Activated CD8-positive, alpha-beta memory T cell treated with anti-CD3 and anti-CD28 coated beads for 36 hours (primary cell): ENCODE data around the gene TTC6. TPM values are rescaled to one million over a fixed set of nuclear protein-coding genes. Genes with fewer than 3 reads are reported as not detected.

Source experiments
- CTCF ChIA-PET: fragments of 350-600 bp; sonication (Branson Sonifier 250); formaldehyde crosslinking; loops from one replicate; lab custom pipeline; 2021; ENCODE audit warnings: antibody characterized with exemption; lab: Charles Lee
- POLR2A ChIA-PET: fragments of 350-600 bp; sonication (Branson Sonifier 250); formaldehyde crosslinking; loops from one replicate; lab custom pipeline; 2021; ENCODE audit warnings: antibody characterized with exemption; lab: Charles Lee
- total RNA-seq, 2 experiments: library from RNA; stranded (reverse); gene quantifications; one replicate each; pipeline ENCODE4 v1.2.3, GENCODE V29; 2021

The TTC6 gene
- total RNA-seq, 2 experiments from 2014 or later: not detected

GRCh38 chr14:37583358-37584210 is 11.8 kb upstream of the TTC6 start:
- CTCF ChIA-PET: no interaction called here
- POLR2A ChIA-PET: no interaction called here

- POLR2A ChIA-PET: no interaction called here
Observed at GRCh38 chr14:37584211-37585100, 11.0 kb upstream of the TTC6 start.

GRCh38 chr14:37585101-37585511 is 10.3 kb upstream of the TTC6 start:
- POLR2A ChIA-PET: no interaction called here
- CTCF ChIA-PET: no interaction called here

More at GRCh38 chr14:37584211-37585100, 11.0 kb upstream of the TTC6 start:
- CTCF ChIA-PET: no interaction called here

- ChIA-PET CTCF (no interaction called here), POLR2A (no interaction called here)
Observed at GRCh38 chr14:37585971-37586796, 9.2 kb upstream of the TTC6 start.

GRCh38 chr14:37586797-37587130 is 8.7 kb upstream of the TTC6 start:
- CTCF ChIA-PET: no interaction called here
- POLR2A ChIA-PET: no interaction called here

- POLR2A ChIA-PET: no interaction called here
- CTCF ChIA-PET: interaction anchor here (0.6 kb wide), 1 partner anchor 10 kb away, joined by 3 read pairs; no protein-coding TSS in a partner anchor
Observed at GRCh38 chr14:37587131-37587803, 8.2 kb upstream of the TTC6 start.

- POLR2A ChIA-PET: no interaction called here
- CTCF ChIA-PET: interaction anchor here (0.6 kb wide), 1 partner anchor 9 kb away, joined by 3 read pairs; no protein-coding TSS in a partner anchor
Observed at GRCh38 chr14:37587881-37588666, 7.4 kb upstream of the TTC6 start.

- POLR2A ChIA-PET: no interaction called here
- CTCF ChIA-PET: no interaction called here
Observed at GRCh38 chr14:37588667-37588955, 6.8 kb upstream of the TTC6 start.

GRCh38 chr14:37588956-37589714 is 6.3 kb upstream of the TTC6 start:
- CTCF ChIA-PET: no interaction called here
- POLR2A ChIA-PET: no interaction called here

GRCh38 chr14:37589715-37590427 is 5.6 kb upstream of the TTC6 start:
- CTCF ChIA-PET: no interaction called here
- POLR2A ChIA-PET: no interaction called here

GRCh38 chr14:37590428-37591139 is 4.8 kb upstream of the TTC6 start:
- ChIA-PET POLR2A (no interaction called here), CTCF (no interaction called here)

GRCh38 chr14:37591311-37591940 is 4.0 kb upstream of the TTC6 start:
- CTCF ChIA-PET: no interaction called here
- POLR2A ChIA-PET: no interaction called here

- POLR2A ChIA-PET: no interaction called here
- CTCF ChIA-PET: no interaction called here
Observed at GRCh38 chr14:37591941-37592481, 3.4 kb upstream of the TTC6 start.

GRCh38 chr14:37592482-37593408 is 2.7 kb upstream of the TTC6 start:
- ChIA-PET CTCF (no interaction called here), POLR2A (no interaction called here)
